GM19023 (cell line): ENCODE results near the gene KLRG1.

Source experiments
- ATAC-seq: cut with Tn5 transposase; IDR thresholded peaks from one replicate; pipeline ENCODE4 v1.9.1; 2021; ENCODE audit warnings: mild to moderate bottlenecking, moderate library complexity; ENCODE audit not compliant: unreplicated experiment

KLRG1 gene

GRCh38 chr12:9039397-9039977 is 50.1 kb downstream of the KLRG1 start:
- ATAC-seq, result no peak

GRCh38 chr12:9040484-9041186 is 51.3 kb downstream of the KLRG1 start:
- ATAC-seq, result no peak

- no peak for ATAC-seq
These were observed 52.0 kb downstream of the KLRG1 start for GRCh38 chr12:9041321-9041720.

- no peak for ATAC-seq
These were observed 54.4 kb downstream of the KLRG1 start for GRCh38 chr12:9043766-9044165.

GRCh38 chr12:9047105-9047504 is 57.8 kb downstream of the KLRG1 start:
- ATAC-seq, result no peak

DNA sequence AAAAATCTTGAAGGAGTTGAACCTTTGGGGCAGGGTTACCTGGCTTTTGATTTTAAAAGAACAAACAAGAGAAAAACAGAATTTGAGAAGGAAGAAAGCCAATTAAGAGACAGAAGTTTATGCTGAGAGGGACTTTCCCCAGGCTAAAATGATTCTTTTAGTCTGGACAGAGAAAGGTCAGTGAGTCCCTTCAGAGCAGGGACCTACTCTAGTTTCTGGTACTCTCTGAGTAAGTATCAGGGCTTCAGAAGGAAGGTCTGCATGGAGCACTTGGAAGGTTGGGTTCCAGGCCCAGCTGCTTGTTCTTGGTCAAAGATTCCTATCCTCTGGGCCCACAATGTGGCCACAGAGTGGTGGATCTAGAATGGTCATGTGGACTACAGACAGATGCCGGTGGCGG is 59.6 kb downstream of the KLRG1 start:
- ATAC-seq, result no peak

DNA sequence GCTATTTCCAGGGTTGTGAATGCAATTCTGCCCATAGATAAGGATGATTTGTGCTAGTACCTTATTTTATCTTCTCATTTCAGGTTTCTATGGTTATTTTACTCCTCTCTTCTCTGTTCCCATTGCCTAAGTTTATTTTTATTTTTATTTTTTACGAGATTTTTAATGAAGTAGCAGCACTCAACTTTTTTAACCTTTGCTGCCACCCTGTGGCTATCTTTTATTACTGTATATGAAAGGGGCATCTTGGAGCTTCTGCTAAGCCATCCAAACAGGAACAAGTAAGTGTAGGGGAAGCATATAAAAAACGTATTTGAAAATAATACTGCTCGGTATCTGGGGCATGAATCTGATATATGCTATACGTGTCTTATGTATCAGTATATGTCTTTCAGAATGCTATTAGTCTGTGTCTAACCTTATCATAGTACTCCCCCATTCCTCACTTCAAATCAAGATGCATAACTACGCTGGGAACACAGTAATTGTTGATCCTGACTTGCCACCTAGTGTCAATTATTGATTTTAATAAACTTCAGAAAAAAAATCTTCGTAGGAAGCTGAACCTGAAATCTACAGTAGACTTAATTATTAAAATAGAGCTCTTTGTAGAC is 60.3 kb downstream of the KLRG1 start:
- no peak for ATAC-seq

GRCh38 chr12:9050521-9051157 is 61.3 kb downstream of the KLRG1 start:
- ATAC-seq, result no peak

DNA sequence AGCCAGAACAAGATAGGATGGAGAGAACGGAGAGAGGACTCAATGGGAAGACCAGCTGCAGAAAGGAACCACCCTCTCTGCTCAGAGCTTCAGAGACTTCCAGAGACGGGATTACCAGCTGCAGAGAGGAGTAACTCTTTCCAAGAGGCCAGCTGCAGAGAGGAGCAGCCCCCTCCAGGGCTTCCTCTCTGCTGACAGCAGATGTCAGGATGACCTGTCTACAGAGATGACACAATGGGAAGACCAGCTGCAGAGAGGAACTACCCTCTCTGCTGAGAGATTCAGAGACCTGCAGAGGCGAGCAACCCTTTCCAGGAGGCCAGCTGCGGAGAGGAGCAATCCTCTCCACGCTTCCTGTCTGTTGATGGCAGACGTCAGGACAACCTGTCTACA is 61.8 kb downstream of the KLRG1 start:
- no peak for ATAC-seq

- no peak for ATAC-seq
These were observed 63.3 kb downstream of the KLRG1 start for GRCh38 chr12:9052610-9053009.
